B cell (primary cell): ENCODE measurements around the gene RAP1GAP2. TPM values are rescaled to one million over a fixed set of nuclear protein-coding genes. Genes with fewer than 3 reads are reported as not detected.
"Not testable (repeated sequence)": the region's sequence is repeated elsewhere in the genome, so short reads cannot be mapped to it uniquely, and the experiment has no call there.

Source experiments
- ATAC-seq: fragments of 200-7000 bp; cut with Tn5 transposase; one replicate; pipeline ENCODE4 v1.10.0; 2021; ENCODE audit warnings: low read depth, mild to moderate bottlenecking, moderate number of reproducible peaks, moderate library complexity
- CTCF ChIA-PET: fragments of 350-600 bp; sonication (Branson Sonifier 250); formaldehyde crosslinking; loops from one replicate; lab custom pipeline; 2021; ENCODE audit warnings: antibody characterized with exemption, inconsistent platforms; lab: Charles Lee
- POLR2A ChIA-PET: fragments of 350-600 bp; sonication (Branson Sonifier 250); formaldehyde crosslinking; loops from one replicate; lab custom pipeline; 2021; ENCODE audit warnings: antibody characterized with exemption; lab: Charles Lee
- DNase-seq: peaks from one replicate; pipeline ENCODE4 v3.0.0; 2013
- H2AFZ ChIP-seq: 2 replicates; pipeline ENCODE4 v1.6.1; 2012; ENCODE audit warnings: mild to moderate bottlenecking, low read depth, low read length; ENCODE audit not compliant: insufficient read depth, poor library complexity, severe bottlenecking
- H3K27ac ChIP-seq, 2 donors: 1 replicate in 1 of 2; 2 replicates in 1 of 2; pipeline ENCODE4 v1.5.1; 2012 to 2013; ENCODE audit warnings: low read length in 2 of 2, mild to moderate bottlenecking in 2 of 2, moderate library complexity in 1 of 2
- H3K27me3 ChIP-seq, 4 experiments: fragments of 200-600 bp in 1 of 4; sonication (generic) in 1 of 4; replicated peaks in 1 of 4; 1 replicate in 2 of 4; 2 replicates in 2 of 4; pipeline versions ENCODE4 v1.6.1 to v1.7.0; 2013 to 2016; ENCODE audit warnings: low read length in 3 of 4, mild to moderate bottlenecking in 2 of 4, mixed read lengths in 1 of 4, moderate library complexity in 1 of 4; ENCODE audit not compliant: insufficient read depth in 4 of 4, control insufficient read depth in 3 of 4; ENCODE audit errors: control extremely low read depth in 1 of 4
- H3K36me3 ChIP-seq, 2 experiments: replicated peaks in 1 of 2; 1 replicate in 1 of 2; 2 replicates in 1 of 2; pipeline versions ENCODE4 v1.6.1 to v1.7.1; 2013; ENCODE audit warnings: low read length in 1 of 2; ENCODE audit not compliant: insufficient read depth in 2 of 2, control insufficient read depth in 1 of 2; ENCODE audit errors: control extremely low read depth in 1 of 2, extremely low read depth in 1 of 2
- H3K4me1 ChIP-seq, 2 donors: fragments of 200-600 bp in 1 of 2; sonication (generic) in 1 of 2; 1 replicate in 1 of 2; 2 replicates in 1 of 2; pipeline versions ENCODE4 v1.5.1 to v1.6.1; 2013 to 2017; ENCODE audit warnings: low read length in 2 of 2; ENCODE audit not compliant: control insufficient read depth in 2 of 2, insufficient read depth in 2 of 2
- H3K4me2 ChIP-seq: replicated peaks from 2 replicates; pipeline ENCODE3; 2012; ENCODE audit warnings: mild to moderate bottlenecking, low read depth, low read length; ENCODE audit not compliant: poor library complexity, severe bottlenecking
- H3K4me3 ChIP-seq, 5 experiments: fragments of 200-600 bp in 1 of 5; sonication (generic) in 1 of 5; 1 replicate in 3 of 5; 2 replicates in 2 of 5; pipeline versions ENCODE4 v1.5.1 to v1.7.0; 2011 to 2016; ENCODE audit warnings: low read length in 4 of 5, mild to moderate bottlenecking in 4 of 5, low read depth in 2 of 5, control low read depth in 1 of 5, moderate library complexity in 1 of 5; ENCODE audit not compliant: insufficient read depth in 1 of 5; ENCODE audit errors: control extremely low read depth in 1 of 5, extremely low read depth in 1 of 5
- H3K79me2 ChIP-seq: fragments of 200-600 bp; sonication (generic); one replicate; pipeline ENCODE4 v1.6.0; 2016; ENCODE audit warnings: low read length; ENCODE audit not compliant: control insufficient read depth, insufficient read depth
- H3K9ac ChIP-seq: fragments of 200-600 bp; sonication (generic); 2 replicates; pipeline ENCODE4 v1.6.1; 2017; ENCODE audit warnings: mild to moderate bottlenecking, low read length, moderate library complexity
- H3K9me3 ChIP-seq, 3 donors: one replicate each; pipeline versions ENCODE4 v1.6.1 to v1.7.1; 2013; ENCODE audit warnings: low read length in 2 of 3; ENCODE audit not compliant: control insufficient read depth in 2 of 3, insufficient read depth in 1 of 3; ENCODE audit errors: control extremely low read depth in 1 of 3
- H4K20me1 ChIP-seq: 2 replicates; pipeline ENCODE4 v1.6.0; 2012; ENCODE audit warnings: mild to moderate bottlenecking, low read length; ENCODE audit not compliant: insufficient read depth, control insufficient read depth, poor library complexity, severe bottlenecking
- H3K27ac Mint-ChIP-seq: one replicate; pipeline ENCODE4 v1.8.0; 2021; ENCODE audit warnings: mixed read lengths
- H3K27me3 Mint-ChIP-seq: one replicate; pipeline ENCODE4 v1.8.0; 2021; ENCODE audit warnings: mixed read lengths
- H3K4me1 Mint-ChIP-seq: one replicate; pipeline ENCODE4 v1.8.0; 2021; ENCODE audit warnings: mixed read lengths
- H3K4me3 Mint-ChIP-seq: one replicate; pipeline ENCODE4 v1.8.0; 2021; ENCODE audit warnings: mixed read lengths
- H3K9me3 Mint-ChIP-seq: one replicate; pipeline ENCODE4 v1.8.0; 2022; ENCODE audit warnings: mixed read lengths; ENCODE audit not compliant: insufficient read depth
- CTCF ChIP-seq: fragments of 200-600 bp; IDR thresholded peaks from one replicate; pipeline ENCODE4 v1.8.0; 2022; ENCODE audit warnings: antibody characterized with exemption, mild to moderate bottlenecking
- EZH2 ChIP-seq: IDR thresholded peaks from 2 replicates; pipeline ENCODE4 v1.6.1; 2012; ENCODE audit warnings: borderline replicate concordance, low read depth, mild to moderate bottlenecking, moderate library complexity, low read length; ENCODE audit not compliant: insufficient read depth, poor library complexity, severe bottlenecking
- WGBS: methylation state at CpG from one replicate; pipeline ENCODE4 v1.1.5; 2013; ENCODE audit warnings: missing lambda C conversion rate; ENCODE audit not compliant: insufficient coverage; 5-methylcytosine and 5-hydroxymethylcytosine counted together
- intact Hi-C: fragments of 100-400 bp; cut with micrococcal nuclease; formaldehyde crosslinking; loops from one replicate; pipeline ENCODE4 v1.10.0; 2022
- polyA plus RNA-seq: library from polyadenylated mRNA; depleted of rRNA; stranded (reverse); fragments of >200 nt; gene quantifications from 2 replicates; pipeline ENCODE4 v1.2.3, GENCODE V29; 2012
- total RNA-seq, 2 donors: library from RNA; stranded (reverse); fragments of 120-200 nt in 1 of 2; gene quantifications; 1 replicate in 1 of 2; 2 replicates in 1 of 2; pipeline versions ENCODE4 v1.2.3 to v1.2.4, GENCODE V29; 2013 to 2022

RAP1GAP2 gene
- total and polyA plus RNA-seq, 2 donors (not counting 1 experiment from before 2014, with no cell fraction given), result 14.9 to 16.4 TPM

- no peak overlapping the region for H3K4me3 ChIP-seq
- H3K4me1 Mint-ChIP-seq, result peaks cover 7% of the 10 kb centered on the region
- H3K27ac Mint-ChIP-seq, result no peak overlapping the region
- no peak for TF ChIP-seq EZH2
- TF ChIP-seq CTCF, result no peak
- no peak for ATAC-seq
- peaks cover 5 to 15% of the 10 kb centered on the region in 2 donors for H3K4me1 ChIP-seq
- H3K27ac ChIP-seq, result no peak overlapping the region
- ChIA-PET CTCF (interaction anchor here (1.0 to 5.7 kb wide), 8 partner anchors 28 to 228 kb away, joined by 3 to 93 read pairs (median 16); no protein-coding TSS in a partner anchor), POLR2A (no interaction called here)
- H3K79me2 ChIP-seq, result no peaks in the 10 kb centered on the region
- H3K9me3 ChIP-seq, result peaks cover 0 to 10% (median 0%) of the 10 kb centered on the region in 3 donors
- H3K9me3 Mint-ChIP-seq, result no peaks in the 10 kb centered on the region
- no peaks in the 10 kb centered on the region for H3K36me3 ChIP-seq
- WGBS, result 94% methylated on average over 8 of the region's 8 CpGs
- H3K4me2 ChIP-seq, result no peak overlapping the region
- no peak overlapping the region for H3K9ac ChIP-seq
- intact Hi-C loops, result no loop called here
- no peaks in the 10 kb centered on the region for H4K20me1 ChIP-seq
- no peak for DNase-seq
- peaks cover 4% of the 10 kb centered on the region for H3K27me3 Mint-ChIP-seq
- H3K27me3 ChIP-seq, result peaks cover 0 to 6% (median 2%) of the 10 kb centered on the region in 4 experiments
- H2AFZ ChIP-seq, result no peak overlapping the region
- no peak overlapping the region for H3K4me3 Mint-ChIP-seq
These were observed 11.4 kb upstream of the RAP1GAP2 start for GRCh38 chr17:2784864-2785263.

- ChIA-PET POLR2A (interaction anchor here (1.9 kb wide), 1 partner anchor 52 kb away, joined by 11 read pairs; no protein-coding TSS in a partner anchor), CTCF (interaction anchor here (0.7 to 8.8 kb wide), 15 partner anchors 10 to 227 kb away, joined by 3 to 112 read pairs (median 13); partner anchors contain the start of gene RAP1GAP2)
- H3K4me2 ChIP-seq, H3K27ac Mint-ChIP-seq, H3K27ac ChIP-seq, DNase-seq, intact Hi-C loops, H4K20me1 ChIP-seq, H3K79me2 ChIP-seq, H3K9me3 Mint-ChIP-seq, H3K4me3 Mint-ChIP-seq, ATAC-seq, H3K4me3 ChIP-seq, H3K36me3 ChIP-seq, H3K9ac ChIP-seq, H2AFZ ChIP-seq, H3K27me3 Mint-ChIP-seq: not testable (repeated sequence)
- Histone ChIP-seq H3K9me3 (peaks cover 0 to 10% (median 0%) of the 10 kb centered on the region in 3 donors), H3K27me3 (peaks cover 0 to 11% (median 2%) of the 10 kb centered on the region in 4 experiments), H3K4me1 (peaks cover 9 to 19% of the 10 kb centered on the region in 2 donors)
- WGBS, result 97% methylated on average over 4 of the region's 12 CpGs
- H3K4me1 Mint-ChIP-seq, result peaks cover 10% of the 10 kb centered on the region
These were observed 10.9 kb upstream of the RAP1GAP2 start for GRCh38 chr17:2785376-2785775.
